Tibial nerve (tissue), 4 donors: ENCODE measurements around the gene MELTF. TPM values are rescaled to one million over a fixed set of nuclear protein-coding genes. Genes with fewer than 3 reads are reported as not detected.

ENCODE experiments used
- DNase-seq, 2 donors: peaks; one replicate each; pipeline ENCODE4 v3.0.0-alpha.2; 2019; ENCODE audit warnings: low spot score in 2 of 2
- H3K27ac ChIP-seq, 4 donors: fragments of 200-600 bp; sonication (generic) in 3 of 4; one replicate each; pipeline ENCODE4 v1.5.1; 2017 to 2019; ENCODE audit warnings: mild to moderate bottlenecking in 1 of 4
- H3K27me3 ChIP-seq, 2 donors: fragments of 200-600 bp; sonication (generic) in 1 of 2; one replicate each; pipeline versions ENCODE4 v1.5.1 to v1.6.0; 2017 to 2019
- H3K36me3 ChIP-seq, 3 donors: fragments of 200-600 bp; sonication (generic); one replicate each; pipeline ENCODE4 v1.5.1; 2018 to 2019
- H3K4me1 ChIP-seq, 4 donors: fragments of 200-600 bp; sonication (generic) in 3 of 4; one replicate each; pipeline ENCODE4 v1.5.1; 2017 to 2019
- H3K4me3 ChIP-seq, 4 donors: fragments of 200-600 bp; sonication (generic) in 3 of 4; one replicate each; pipeline ENCODE4 v1.5.1; 2017 to 2019; ENCODE audit warnings: mild to moderate bottlenecking in 1 of 4, moderate library complexity in 1 of 4
- H3K9me3 ChIP-seq, 4 donors: fragments of 200-600 bp; sonication (generic) in 3 of 4; one replicate each; pipeline ENCODE4 v1.5.1; 2017 to 2019
- CTCF ChIP-seq, 5 experiments: fragments of 200-600 bp in 3 of 5; fragments of 450-650 bp in 2 of 5; sonication (generic) in 3 of 5; IDR thresholded peaks; one replicate each; pipeline ENCODE4 v1.5.1; 2016 to 2019; ENCODE audit warnings: antibody characterized with exemption in 5 of 5, mild to moderate bottlenecking in 3 of 5, moderate library complexity in 2 of 5
- EP300 ChIP-seq, 2 donors: sonication (generic); formaldehyde crosslinking; IDR thresholded peaks; one replicate each; pipeline ENCODE4 v1.6.1; 2017; ENCODE audit warnings: antibody characterized with exemption in 2 of 2, mild to moderate bottlenecking in 1 of 2
- POLR2A ChIP-seq, 2 donors: fragments of 450-650 bp; IDR thresholded peaks; one replicate each; pipeline ENCODE4 v1.6.1; 2017; ENCODE audit warnings: antibody characterized with exemption in 2 of 2, mild to moderate bottlenecking in 2 of 2, moderate library complexity in 2 of 2
- WGBS, 2 donors: methylation state at CpG; one replicate each; pipeline ENCODE4 v1.1.5; 2018; 5-methylcytosine and 5-hydroxymethylcytosine counted together
- total RNA-seq, 4 donors: library from RNA; depleted of rRNA; stranded (reverse); fragments of >200 nt; gene quantifications; one replicate each; pipeline ENCODE4 v1.1.0, GENCODE V29; 2016

Gene MELTF
- total RNA-seq, 4 donors from 2014 or later = 3.3 to 8.8 (median 7.0) TPM

- Histone ChIP-seq H3K4me3 (no peak overlapping the region), H3K36me3 (no peaks in the 10 kb centered on the region), H3K27ac (no peak overlapping the region), H3K4me1 (peaks cover 0 to 5% (median 0%) of the 10 kb centered on the region in 4 donors), H3K27me3 (peaks cover 0 to 5% of the 10 kb centered on the region in 2 donors), H3K9me3 (no peaks in the 10 kb centered on the region)
- 73 to 78% methylated on average over 23 to 29 of the region's 30 CpGs for WGBS, 2 donors
- no peak for DNase-seq
- TF ChIP-seq POLR2A (IDR thresholded peaks at IDR 0.05) (no peak), EP300 (IDR thresholded peaks at IDR 0.05) (no peak), CTCF (IDR thresholded peaks at IDR 0.05) (no peak)
These were observed 18.9 kb downstream of the MELTF start for GRCh38 chr3:197010556-197011351.

- Histone ChIP-seq H3K27ac (no peak overlapping the region), H3K36me3 (no peaks in the 10 kb centered on the region), H3K4me1 (peaks cover 0 to 5% (median 0%) of the 10 kb centered on the region in 4 donors), H3K27me3 (peaks cover 0 to 5% of the 10 kb centered on the region in 2 donors), H3K4me3 (no peak overlapping the region), H3K9me3 (no peaks in the 10 kb centered on the region)
- TF ChIP-seq EP300 (IDR thresholded peaks at IDR 0.05) = no peak
- TF ChIP-seq CTCF (IDR thresholded peaks at IDR 0.05) = no peak
- no peak for TF ChIP-seq POLR2A (IDR thresholded peaks at IDR 0.05)
- DNase-seq = no peak
- WGBS, 2 donors = 86 to 91% methylated on average over 18 to 20 of the region's 20 CpGs
These were observed 20.0 kb downstream of the MELTF start for GRCh38 chr3:197009532-197010019.

GRCh38 chr3:197008436-197009209, 21.0 kb downstream of the MELTF start:
- Histone ChIP-seq H3K9me3 (no peaks in the 10 kb centered on the region), H3K4me1 (peaks cover 0 to 8% (median 3%) of the 10 kb centered on the region in 4 donors), H3K4me3 (no peak overlapping the region), H3K36me3 (no peaks in the 10 kb centered on the region), H3K27ac (no peak overlapping the region), H3K27me3 (peaks cover 0 to 5% of the 10 kb centered on the region in 2 donors)
- 88 to 92% methylated on average over 27 of the region's 27 CpGs for WGBS, 2 donors
- DNase-seq = no peak
- TF ChIP-seq CTCF (IDR thresholded peaks at IDR 0.05) (no peak), EP300 (IDR thresholded peaks at IDR 0.05) (no peak), POLR2A (IDR thresholded peaks at IDR 0.05) (no peak)

- peaks cover 0 to 5% of the 10 kb centered on the region in 2 donors for H3K27me3 ChIP-seq
- TF ChIP-seq EP300 (IDR thresholded peaks at IDR 0.05) (no peak), POLR2A (IDR thresholded peaks at IDR 0.05) (no peak), CTCF (IDR thresholded peaks at IDR 0.05) (no peak)
- H3K9me3 ChIP-seq = no peaks in the 10 kb centered on the region
- no peak overlapping the region for H3K27ac ChIP-seq
- no peaks in the 10 kb centered on the region for H3K36me3 ChIP-seq
- peaks cover 0 to 11% (median 4%) of the 10 kb centered on the region in 4 donors for H3K4me1 ChIP-seq
- no peak for DNase-seq
- WGBS, 2 donors = 75 to 82% methylated on average over 8 of the region's 8 CpGs
- H3K4me3 ChIP-seq = no peak overlapping the region
These were observed 21.7 kb downstream of the MELTF start for GRCh38 chr3:197007953-197008352.
